RPMI7951 (cell line): Measurements from ENCODE around the gene DHRS2. TPM values are rescaled to one million over a fixed set of nuclear protein-coding genes. Genes with fewer than 3 reads are reported as not detected.
"Not testable (repeated sequence)": the region's sequence is repeated elsewhere in the genome, so short reads cannot be mapped to it uniquely, and the experiment has no call there.

Experiments
- DNase-seq: peaks from one replicate; pipeline ENCODE4 v3.0.0-alpha.2; 2012; ENCODE audit warnings: low read depth
- total RNA-seq: library from RNA; depleted of rRNA; stranded (reverse); fragments of >200 nt; shearing (Covaris generic); gene quantifications from 2 replicates; pipeline ENCODE4 v1.2.3, GENCODE V29; 2014; rRNA removed

The DHRS2 gene
- total RNA-seq, 1 experiment from 2014 or later: 8.7 TPM

GRCh38 chr14:23689709-23690514 lies 53.7 kb downstream of the DHRS2 start:
- DNase-seq: not testable (repeated sequence)

DNA sequence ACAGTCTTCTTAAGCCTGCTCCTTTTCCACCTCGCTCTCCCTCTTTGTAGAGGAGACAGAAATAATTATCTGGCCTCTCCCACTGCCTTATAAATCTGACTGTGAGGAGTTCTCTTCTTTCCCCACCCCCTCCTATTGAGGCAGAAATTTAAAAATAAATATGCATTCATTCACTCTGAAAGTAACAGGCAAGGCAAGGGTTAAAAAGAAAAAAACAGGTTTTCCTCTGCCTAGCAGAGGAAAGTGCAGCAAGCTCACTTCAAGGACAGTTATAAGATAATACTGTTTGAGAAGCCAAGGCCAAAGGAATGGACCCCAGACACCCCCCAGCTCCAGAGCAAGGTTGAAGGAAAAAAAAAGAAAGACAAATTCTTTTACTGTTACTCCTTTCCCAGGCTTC lies 56.3 kb downstream of the DHRS2 start:
- no peak for DNase-seq

GRCh38 chr14:23693252-23693775 lies 57.1 kb downstream of the DHRS2 start:
- DNase-seq: no peak

- DNase-seq: no peak
These were observed 58.2 kb downstream of the DHRS2 start for GRCh38 chr14:23694085-23694948.

Other genes starting within 250 kb of the DHRS2 start
- gene MYH6, start 228.1 kb upstream of the DHRS2 start, total RNA-seq: not detected in 2 replicates
- not detected in 2 replicates for gene MYH7, start 200.7 kb upstream of the DHRS2 start, total RNA-seq
- 51.5 and 55.2 TPM in 2 replicates for gene NGDN, start 166.7 kb upstream of the DHRS2 start, total RNA-seq
- gene ZFHX2, start 84.6 kb upstream of the DHRS2 start, total RNA-seq: not detected in 2 replicates
- 8.4 and 12.4 TPM in 2 replicates for gene THTPA, start 80.1 kb upstream of the DHRS2 start, total RNA-seq
- gene AP1G2, start 68.6 kb upstream of the DHRS2 start, total RNA-seq: 7.5 and 7.8 TPM in 2 replicates
- under 0.01 TPM in 1 of 2 replicates, not detected in the other for gene JPH4, start 57.6 kb upstream of the DHRS2 start, total RNA-seq